GM19035 (cell line): ENCODE data around the gene GLP2R.
"Not testable (repeated sequence)": the region's sequence is repeated elsewhere in the genome, so short reads cannot be mapped to it uniquely, and the experiment has no call there.

Experiments used
- ATAC-seq: cut with Tn5 transposase; IDR thresholded peaks from one replicate; pipeline ENCODE4 v1.9.1; 2021; ENCODE audit not compliant: unreplicated experiment

GLP2R gene

DNA sequence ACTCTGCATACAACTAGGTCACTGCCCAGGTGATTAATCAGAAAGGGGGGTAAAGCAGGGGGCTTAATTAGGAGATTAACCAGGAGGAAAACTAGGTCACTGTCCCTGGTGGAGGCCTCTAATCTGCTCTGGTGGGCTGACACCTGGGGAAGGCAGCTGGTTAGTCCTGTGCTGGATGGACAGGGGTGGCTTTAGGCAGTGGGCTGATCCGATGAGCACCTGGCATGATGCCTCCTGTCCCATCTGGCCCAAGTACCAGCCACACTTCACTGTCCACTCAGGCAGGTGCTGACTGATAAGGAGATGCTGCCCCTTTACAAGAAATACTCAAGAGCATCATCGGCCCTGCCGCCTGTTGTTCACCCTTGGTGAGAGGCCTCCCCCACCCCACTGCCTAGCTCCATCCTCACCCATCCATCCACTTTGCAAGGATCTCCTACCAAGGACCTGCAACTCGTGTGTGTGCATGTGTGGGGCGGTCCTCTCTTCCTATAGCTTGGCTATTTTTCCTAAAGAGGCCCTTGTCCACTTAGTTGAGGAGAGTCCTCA lies 93.2 kb downstream of the GLP2R start:
- ATAC-seq: no peak

DNA sequence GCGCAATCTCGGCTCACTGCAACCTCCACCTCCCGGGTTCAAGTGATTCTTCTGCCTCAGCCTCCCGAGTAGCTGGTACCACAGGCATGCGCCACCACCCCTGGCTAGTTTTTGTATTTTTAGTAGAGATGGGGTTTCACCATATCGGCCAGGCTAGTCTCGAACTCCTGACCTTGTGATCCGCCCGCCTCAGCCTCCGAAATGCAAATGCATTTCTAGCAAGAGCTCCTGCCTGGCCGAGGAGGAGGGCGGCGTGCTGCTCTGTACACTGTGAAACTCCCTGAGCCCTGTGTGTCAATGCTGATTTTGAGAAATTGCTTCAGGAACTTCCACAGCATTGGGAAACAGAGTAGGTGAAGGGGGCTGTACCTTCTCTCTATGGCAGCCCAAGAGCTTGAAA lies 95.5 kb downstream of the GLP2R start:
- ATAC-seq: not testable (repeated sequence)

DNA sequence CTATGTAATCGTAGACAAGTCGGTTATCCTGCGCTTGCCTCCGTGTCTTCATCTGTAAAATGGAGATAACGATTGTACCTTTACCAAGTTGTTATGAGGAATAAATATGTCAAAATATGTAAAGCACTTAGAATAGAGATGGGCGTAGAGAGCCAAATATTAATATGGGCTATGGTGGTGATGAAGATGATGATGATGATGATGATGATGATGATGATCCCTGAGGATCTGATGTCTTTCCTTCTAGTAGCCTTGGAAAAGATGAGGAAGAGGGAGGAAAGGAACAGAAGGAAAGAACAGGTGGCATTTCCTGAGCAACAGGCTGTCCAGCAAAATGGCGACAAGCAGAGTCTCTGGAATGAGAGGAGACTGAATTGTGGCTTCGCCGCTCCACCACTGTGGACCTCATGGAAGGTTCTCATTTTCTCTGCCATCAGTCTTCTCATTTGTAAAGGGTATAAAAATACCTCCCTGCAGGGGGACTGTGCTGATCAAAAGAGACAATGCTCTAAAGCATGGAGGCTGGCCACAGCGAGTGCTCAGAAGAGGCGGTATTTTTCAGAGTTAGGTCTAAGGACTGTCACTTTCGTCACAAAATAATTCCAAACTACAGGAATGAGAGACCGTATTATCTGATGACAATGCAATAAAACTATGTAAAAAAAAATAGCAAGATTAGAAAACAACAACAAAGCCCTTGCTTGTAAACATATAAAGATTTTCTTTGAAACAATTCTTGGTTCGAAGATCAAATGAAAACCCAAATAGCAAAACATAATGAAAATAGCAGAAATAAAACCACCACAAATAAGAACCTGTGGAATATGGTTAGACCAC lies 96.5 kb downstream of the GLP2R start:
- ATAC-seq: no peak

DNA sequence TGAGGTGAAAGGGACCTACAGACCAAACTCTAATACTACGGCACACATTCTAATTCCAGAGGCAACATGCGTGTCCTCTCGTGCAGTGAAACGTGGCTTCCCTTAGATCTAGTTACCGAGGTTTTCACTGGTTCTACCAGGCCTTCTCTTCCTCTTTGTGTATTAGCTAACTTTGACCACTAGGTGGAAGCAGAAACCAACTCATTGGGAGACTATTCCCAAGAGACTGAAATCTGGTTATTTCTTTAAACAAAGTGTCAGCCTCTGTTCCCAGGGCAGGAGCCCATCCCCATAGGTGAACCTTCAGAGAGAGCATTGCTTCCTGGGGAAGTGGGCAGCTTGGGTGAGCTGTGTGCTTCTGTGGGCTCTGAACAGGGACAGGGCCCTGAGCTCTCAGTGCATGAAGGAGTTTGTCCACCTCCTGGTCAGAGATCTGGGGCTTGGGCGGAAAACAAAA lies 99.0 kb downstream of the GLP2R start:
- no peak for ATAC-seq

DNA sequence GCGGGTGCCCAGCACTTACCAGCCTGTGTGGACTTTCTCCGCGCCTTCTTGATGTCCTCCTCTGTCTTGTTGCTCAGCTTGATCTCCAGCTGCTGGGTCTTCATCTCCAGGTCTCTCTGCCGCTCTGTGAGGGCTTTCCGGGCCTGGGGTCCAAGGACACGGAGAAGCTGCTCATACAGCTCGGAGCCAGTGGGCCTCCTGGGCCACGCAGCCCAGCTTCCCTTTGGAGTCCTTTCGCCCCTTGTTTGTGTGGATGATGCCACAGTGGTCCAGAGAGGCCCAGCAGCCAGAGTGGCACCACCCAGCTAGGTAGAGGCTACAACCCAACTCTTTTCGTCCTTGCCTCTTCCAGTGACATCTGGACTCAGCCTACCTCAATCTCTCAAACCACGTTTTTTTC lies 99.7 kb downstream of the GLP2R start:
- ATAC-seq: no peak

DNA sequence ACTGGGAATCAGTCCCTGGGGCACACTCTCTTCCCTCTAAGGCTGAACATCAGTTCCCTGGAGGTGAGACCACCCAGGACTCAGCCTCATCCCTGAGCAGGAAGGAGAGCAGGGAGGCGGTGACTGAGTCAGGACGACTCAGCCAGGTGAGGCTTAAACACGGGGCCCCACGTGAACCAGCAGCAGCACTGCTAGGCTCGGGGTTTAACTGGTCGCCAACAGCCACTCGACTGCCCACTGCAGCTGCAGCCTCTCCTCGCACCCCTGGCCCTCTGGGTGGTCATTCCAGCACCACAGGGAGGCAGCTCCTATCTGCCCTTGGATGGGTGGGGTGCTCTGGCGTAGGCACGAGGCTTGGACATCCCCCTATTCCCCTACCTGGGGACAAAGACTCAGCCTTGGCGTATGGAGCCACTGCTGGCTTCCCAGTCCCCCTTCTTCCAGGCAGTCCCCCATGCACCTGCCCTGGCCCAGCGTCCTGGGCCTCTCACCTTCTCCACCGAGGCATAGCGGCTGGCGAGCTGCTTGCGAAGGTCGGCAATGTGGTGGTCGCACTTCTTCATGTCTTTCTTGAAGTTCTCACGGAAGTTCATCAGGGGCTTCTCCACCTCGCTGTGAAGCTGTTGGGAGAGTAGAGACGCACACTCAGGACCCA lies 100.6 kb downstream of the GLP2R start:
- ATAC-seq: no peak

DNA sequence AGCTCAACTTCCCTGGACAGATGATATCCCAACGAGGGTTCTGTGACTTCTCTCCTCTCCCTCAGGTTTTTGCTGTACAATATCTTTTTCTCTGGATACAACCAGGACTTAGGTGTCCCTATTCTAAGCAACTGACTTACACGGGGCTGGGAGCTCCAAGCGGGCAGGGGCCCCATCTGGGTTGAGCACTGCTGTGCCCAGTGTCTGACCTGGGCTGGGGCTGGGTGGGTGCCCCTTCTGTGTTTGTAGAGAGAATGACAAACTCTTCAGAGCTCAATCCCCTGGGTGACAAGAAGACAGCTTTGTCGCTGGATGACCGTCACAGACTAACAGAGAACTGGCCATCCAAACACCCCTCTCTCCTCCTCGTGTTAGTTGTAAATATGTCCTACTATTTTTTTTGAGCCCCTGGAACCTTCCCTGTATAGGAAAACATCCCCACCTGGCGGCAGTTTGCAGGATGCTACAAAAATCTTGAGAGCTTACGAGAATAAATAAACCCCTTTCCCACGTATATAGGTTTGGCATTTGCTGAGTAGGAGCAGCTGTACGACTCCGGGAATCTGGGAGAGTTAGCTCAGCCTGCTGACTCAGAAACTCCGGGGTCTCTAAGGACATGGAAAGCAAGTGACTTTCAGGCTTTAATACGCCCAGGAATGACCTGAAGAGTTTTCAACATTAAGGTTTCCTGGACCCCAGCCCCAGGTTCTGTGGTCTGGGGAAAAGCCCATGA lies 103.0 kb downstream of the GLP2R start:
- ATAC-seq: no peak

DNA sequence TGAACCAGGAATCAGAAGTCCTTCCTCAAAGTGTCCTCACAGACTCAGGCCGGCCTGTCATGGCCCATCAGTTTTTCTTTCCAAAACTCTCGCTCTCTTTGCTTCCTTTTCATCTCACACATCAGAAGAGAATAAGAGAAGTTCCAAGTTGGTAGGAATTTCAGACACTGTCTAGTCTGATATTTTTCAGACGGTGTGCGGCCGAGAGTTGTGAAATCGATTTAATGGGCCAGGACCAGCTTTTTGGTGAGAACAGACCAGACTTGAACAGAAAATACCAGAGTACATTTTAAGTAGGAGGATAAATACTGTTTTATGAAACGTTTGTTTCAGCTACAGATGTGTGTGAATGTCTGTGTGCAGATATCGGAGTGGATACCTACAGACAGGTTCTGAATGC lies 104.1 kb downstream of the GLP2R start:
- ATAC-seq: no peak

DNA sequence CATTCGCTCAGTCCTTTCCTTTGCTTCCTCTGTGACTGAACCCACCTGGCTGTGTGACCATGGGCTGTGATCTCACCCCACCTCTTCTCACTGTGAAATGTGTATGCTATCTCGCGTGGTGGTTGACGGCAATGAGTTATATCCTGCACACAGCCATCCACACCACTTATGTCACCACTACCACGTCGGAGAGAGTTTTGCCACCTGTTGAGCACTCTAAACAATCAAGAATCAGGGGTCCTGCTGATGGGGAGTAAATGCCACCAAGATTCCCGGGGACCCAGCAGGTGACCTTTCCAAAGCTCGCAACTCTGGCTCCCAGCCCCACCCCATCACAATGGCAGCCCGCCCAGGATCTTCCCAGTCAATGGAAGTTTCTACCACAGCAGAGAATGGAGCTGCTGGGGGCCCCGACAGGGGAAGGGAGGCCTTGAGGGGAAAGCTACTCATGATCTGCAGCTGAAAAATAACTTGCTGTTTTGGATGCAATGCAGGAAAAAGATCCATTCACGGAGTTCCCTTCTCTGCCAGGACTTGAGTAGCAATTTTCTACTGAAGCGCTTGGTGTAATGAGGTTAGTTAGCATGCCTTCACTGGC lies 105.5 kb downstream of the GLP2R start:
- no peak for ATAC-seq

DNA sequence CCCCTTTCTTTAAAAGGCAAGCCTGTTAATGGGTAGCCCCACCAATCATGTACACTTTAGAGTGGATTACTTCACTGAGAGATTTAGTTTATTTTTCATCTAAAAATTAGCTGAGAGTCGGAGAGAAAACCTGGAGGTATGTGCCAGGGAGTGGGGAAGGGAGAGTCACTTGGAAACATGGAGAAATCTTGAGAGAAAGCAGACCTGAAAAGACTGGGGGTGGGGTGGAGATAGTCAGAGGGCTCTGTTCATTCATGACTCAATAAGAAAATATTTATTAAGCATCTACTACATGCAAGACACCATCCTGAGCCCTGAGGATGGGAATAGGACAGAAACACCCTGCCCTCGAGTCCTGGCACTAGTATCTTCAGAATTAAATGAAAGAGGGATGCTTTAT lies 106.8 kb downstream of the GLP2R start:
- ATAC-seq: no peak

DNA sequence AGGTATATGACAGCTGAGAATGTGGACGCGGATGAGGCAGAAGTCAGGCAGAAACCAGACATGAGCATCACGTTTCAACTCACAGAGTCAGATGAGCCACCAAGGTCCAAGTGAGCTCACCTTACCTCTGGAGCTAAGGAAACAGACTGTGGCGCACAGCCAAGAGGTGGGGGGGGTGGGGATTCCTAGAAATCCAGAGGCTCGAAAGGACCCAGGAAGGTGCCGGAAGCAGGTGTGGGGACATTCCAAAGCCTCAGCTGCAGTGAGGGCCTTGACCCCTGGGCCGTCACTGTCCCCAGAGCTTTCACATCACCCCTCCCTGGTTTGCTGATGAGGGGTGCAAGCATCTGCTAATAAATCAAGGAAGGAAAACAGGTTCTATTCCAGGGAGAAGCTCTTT lies 108.6 kb downstream of the GLP2R start:
- no peak for ATAC-seq

DNA sequence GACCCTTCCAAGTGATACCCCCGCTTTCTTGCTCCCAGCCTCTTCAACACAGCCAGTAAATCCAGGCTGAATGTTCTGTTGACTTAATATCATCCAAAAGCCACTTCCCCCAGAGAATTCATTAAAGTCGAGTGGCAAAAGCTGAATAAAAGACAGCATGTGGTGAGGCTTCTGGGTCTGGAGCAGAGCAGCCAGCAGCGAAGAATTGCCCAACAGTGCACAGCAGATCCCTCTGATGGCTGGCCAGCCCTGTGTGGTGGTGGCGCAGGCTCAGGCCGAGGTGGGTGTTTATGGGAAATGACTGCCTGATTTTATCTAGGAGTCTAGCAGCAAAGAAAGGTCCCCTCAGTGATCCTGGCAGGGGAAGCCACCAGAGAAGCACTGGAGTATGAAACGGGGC lies 109.7 kb downstream of the GLP2R start:
- ATAC-seq: no peak

DNA sequence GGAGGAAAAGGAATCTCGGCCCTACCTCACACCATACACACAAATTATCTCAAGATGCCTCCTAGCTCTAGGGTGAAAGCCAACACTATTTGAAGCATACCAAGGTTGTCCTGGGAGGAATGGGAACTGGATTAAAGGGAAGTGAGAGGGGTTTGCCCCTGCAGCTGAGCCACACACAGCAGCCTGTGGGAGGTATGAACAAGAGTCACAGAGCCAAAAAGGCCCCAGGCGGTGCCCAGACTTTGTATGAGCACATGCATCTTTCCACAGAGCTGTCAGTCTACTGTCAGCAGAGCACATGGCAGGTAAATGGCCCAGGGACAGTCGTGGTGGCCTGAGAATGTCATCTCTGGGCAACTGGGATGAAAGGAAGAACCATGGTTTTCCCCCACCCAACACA lies 110.4 kb downstream of the GLP2R start:
- ATAC-seq: no peak

DNA sequence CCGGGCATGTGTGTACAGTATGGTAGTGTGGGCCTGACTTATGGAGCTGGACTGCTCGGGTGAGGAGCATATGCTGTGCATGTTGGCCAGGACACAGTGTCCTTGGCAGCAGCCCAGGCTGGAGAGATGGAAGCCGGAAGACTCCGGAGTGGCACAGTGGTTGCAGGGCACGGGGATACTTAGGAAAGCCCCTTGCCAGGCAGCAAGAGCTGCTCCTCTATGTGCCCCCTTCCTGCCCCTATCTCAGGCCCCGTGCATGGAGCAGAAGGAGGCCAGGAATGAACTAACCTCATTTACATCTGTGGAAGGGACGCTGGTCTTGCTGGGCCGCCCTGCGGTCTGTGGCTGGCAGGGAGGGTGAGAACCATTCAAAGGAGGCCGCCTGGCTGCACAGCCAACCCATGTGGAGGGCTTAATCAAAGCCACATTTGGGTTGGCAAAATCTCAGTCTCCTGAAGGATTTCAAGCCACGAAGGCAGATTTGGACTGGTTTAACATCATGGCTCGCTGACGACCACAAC lies 111.6 kb downstream of the GLP2R start:
- no peak for ATAC-seq

DNA sequence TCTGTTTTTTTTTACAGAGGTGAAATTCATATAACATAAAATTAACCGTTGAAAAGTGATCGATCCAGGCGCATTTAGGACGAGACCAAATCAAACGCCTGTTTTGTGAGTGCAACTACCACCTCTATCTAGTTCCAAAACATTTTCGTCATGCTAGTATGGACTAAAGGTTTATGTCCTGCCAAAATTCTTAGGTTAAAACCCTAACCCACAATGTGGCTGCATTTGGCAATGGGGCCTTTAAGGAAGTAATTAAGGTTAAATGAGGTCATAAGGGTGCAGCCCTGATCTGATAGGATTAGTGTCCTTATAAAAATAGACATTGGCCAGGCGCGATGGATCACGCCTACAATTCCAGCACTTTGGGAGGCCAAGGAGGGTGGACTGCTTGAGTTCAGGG lies 112.2 kb downstream of the GLP2R start:
- no peak for ATAC-seq

DNA sequence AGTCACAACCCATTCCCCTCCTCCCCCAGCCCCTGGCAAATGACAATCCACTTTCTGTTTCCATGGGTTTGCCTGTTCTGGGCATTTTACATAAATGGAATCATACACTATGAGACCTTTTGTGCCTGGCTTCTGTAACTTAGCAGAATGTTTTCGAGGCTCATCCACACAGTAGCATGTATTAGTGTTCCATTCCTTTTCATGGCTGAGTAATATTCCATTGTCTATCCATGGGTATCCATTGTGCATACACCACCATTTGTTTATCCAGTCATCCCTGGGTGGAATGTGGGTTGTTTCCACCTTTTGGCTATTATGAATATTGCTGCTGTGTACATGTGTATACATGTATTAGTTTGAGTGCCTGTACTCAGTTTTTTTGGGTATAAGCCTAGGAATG lies 113.0 kb downstream of the GLP2R start:
- no peak for ATAC-seq

DNA sequence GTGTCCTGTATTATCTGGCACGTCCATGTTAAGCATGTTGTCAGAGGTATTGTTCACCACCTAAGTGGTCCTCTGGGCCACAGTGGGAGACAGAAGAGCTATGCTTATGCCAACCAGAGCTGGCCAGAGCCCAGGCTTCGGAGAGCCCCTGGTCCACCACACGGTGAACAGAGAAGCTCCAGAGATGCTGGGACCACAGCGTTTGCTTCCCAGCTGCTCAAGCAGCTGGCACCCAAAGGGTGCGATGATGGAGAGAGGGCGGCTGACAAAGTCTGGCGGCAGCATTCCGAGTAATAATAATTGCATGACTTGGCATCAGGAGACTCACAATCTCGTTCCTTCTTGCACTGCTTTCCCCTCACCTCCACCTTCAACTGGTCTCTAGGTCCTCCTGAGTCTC lies 115.1 kb downstream of the GLP2R start:
- no peak for ATAC-seq

DNA sequence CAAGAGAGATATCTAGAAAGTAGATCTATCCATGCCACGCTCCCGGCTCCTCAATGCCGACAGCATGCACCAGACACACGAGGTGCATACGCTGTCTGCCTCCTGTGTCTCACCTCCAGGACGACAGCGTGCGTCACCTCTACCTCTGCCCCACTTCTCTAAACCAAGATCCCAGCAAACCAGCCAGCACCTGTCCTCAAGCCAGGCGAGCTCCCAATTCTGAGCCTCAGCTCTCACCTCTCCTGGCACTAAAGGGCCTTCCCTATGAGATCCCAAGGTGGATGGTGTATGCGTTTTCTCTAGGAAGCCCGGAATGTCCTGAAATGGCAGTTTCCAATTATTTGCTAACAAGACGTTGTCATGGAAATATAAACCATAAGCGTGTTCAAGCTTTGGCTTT lies 115.6 kb downstream of the GLP2R start:
- no peak for ATAC-seq
